MCF 10A (cell line): ENCODE results near the gene TNIK. TPM values are rescaled to one million over a fixed set of nuclear protein-coding genes. Genes with fewer than 3 reads are reported as not detected.
"Not testable (repeated sequence)": the region's sequence is repeated elsewhere in the genome, so short reads cannot be mapped to it uniquely, and the experiment has no call there.

ENCODE experiments used
- BruUV-seq: library from RNA; stranded (reverse); fragments of 400-500 nt; replicated peaks from 2 replicates; lab custom pipeline; 2021; lab: Mats Ljungman, UMichigan
- CTCF ChIA-PET: fragments of 300-600 bp; sonication (Branson Sonifier 250); formaldehyde crosslinking; extraction: SDS; loops from one replicate; lab custom pipeline; 2021; ENCODE audit warnings: antibody characterized with exemption, inconsistent platforms; lab: Yijun Ruan, JAX
- POLR2A ChIA-PET: fragments of 300-600, 350-650 bp; sonication (Branson Sonifier 250); formaldehyde crosslinking; extraction: SDS; loops from one replicate; lab custom pipeline; 2020; ENCODE audit warnings: antibody characterized with exemption, inconsistent platforms; lab: Yijun Ruan, JAX
- DNase-seq: peaks from one replicate; pipeline ENCODE4 v3.0.0-alpha.2; 2018; ENCODE audit not compliant: unreplicated experiment
- H3K27ac Mint-ChIP-seq: one replicate; pipeline ENCODE4 v1.8.0; 2022; ENCODE audit warnings: mild to moderate bottlenecking, low read depth, mixed read lengths; ENCODE audit not compliant: unreplicated experiment
- H3K27me3 Mint-ChIP-seq: one replicate; pipeline ENCODE4 v1.8.0; 2022; ENCODE audit warnings: mixed read lengths; ENCODE audit not compliant: insufficient read depth, unreplicated experiment
- H3K36me3 Mint-ChIP-seq: one replicate; pipeline ENCODE4 v1.8.0; 2022; ENCODE audit warnings: mild to moderate bottlenecking, moderate library complexity, mixed read lengths; ENCODE audit not compliant: insufficient read depth, unreplicated experiment
- H3K4me1 Mint-ChIP-seq: one replicate; pipeline ENCODE4 v1.8.0; 2022; ENCODE audit warnings: mixed read lengths; ENCODE audit not compliant: insufficient read depth, unreplicated experiment
- H3K4me3 Mint-ChIP-seq: one replicate; pipeline ENCODE4 v1.8.0; 2022; ENCODE audit warnings: mild to moderate bottlenecking, moderate library complexity, mixed read lengths; ENCODE audit not compliant: unreplicated experiment
- H3K9me3 Mint-ChIP-seq: one replicate; pipeline ENCODE4 v1.8.0; 2022; ENCODE audit warnings: mixed read lengths; ENCODE audit not compliant: unreplicated experiment
- intact Hi-C: fragments of 100-400 bp; cut with micrococcal nuclease; formaldehyde crosslinking; loops from 2 replicates; pipeline ENCODE4 v1.14.1; 2022
- total RNA-seq: library from RNA; stranded (reverse); gene quantifications from 2 replicates; pipeline ENCODE4 v1.2.3, GENCODE V29; 2022
- TF ChIP-seq, protein P1 (sequence below): fragments of 200-600 bp; IDR thresholded peaks from one replicate; pipeline ENCODE4 v1.8.0; 2022; ENCODE audit warnings: antibody characterized with exemption, mild to moderate bottlenecking; ENCODE audit not compliant: unreplicated experiment

Gene TNIK
- total RNA-seq, 1 experiment from 2014 or later: 3.4 TPM

DNA sequence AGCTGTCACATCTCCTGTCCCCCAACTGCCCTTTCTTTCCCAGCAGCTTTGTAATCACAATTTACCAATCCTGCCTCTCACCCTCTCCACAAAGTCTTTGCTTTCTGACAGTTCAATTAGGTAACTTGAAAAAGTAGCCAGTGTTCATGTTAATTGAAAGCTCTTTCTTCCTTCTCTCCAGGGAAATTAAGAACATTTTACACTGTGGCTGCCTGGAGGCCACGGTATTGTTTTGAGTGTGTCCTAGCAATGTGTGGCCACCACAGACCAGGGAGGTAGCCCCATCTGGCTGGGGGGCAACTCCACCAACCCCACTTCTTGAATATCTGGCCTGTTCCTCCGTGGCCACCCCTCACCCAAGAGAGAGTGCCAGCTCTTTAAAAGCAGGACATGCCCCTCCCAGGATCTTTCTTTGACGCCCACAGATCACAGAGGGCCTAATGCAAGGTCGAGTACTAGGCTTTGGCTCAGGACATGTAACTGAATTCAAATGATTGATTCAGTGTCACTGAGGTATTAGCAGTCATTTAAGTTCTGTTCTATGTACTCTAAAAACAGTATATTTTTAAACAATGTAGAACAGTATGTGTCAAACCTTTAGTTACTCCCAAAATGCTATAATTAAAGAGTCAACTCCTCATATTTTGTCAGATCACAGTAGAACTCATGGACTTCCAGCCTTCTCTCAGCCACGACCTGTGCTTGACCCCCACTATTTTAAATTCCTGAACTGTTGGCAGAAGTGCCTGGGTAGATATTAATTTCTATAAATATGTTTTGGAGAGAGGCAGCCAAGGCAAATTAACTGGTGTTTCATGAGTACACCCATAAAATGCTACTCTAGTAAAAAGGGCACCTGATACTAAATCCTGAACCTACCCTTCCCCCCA lies 164.5 kb downstream of the TNIK start:
- H3K4me3 Mint-ChIP-seq: no peak overlapping the region
- no peak overlapping the region for H3K27ac Mint-ChIP-seq
- H3K4me1 Mint-ChIP-seq: no peaks in the 10 kb centered on the region
- POLR2A ChIA-PET: interaction anchor here (0.6 to 1.9 kb wide), 3 partner anchors 10 to 466 kb away, joined by 3 to 5 read pairs (median 3); no protein-coding TSS in a partner anchor
- CTCF ChIA-PET: no interaction called here
- peaks cover 6% of the 10 kb centered on the region for H3K36me3 Mint-ChIP-seq
- BruUV-seq: no TSS peak
- TF ChIP-seq, protein P1, sequence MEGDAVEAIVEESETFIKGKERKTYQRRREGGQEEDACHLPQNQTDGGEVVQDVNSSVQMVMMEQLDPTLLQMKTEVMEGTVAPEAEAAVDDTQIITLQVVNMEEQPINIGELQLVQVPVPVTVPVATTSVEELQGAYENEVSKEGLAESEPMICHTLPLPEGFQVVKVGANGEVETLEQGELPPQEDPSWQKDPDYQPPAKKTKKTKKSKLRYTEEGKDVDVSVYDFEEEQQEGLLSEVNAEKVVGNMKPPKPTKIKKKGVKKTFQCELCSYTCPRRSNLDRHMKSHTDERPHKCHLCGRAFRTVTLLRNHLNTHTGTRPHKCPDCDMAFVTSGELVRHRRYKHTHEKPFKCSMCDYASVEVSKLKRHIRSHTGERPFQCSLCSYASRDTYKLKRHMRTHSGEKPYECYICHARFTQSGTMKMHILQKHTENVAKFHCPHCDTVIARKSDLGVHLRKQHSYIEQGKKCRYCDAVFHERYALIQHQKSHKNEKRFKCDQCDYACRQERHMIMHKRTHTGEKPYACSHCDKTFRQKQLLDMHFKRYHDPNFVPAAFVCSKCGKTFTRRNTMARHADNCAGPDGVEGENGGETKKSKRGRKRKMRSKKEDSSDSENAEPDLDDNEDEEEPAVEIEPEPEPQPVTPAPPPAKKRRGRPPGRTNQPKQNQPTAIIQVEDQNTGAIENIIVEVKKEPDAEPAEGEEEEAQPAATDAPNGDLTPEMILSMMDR: no peak
- H3K9me3 Mint-ChIP-seq: no peaks in the 10 kb centered on the region
- intact Hi-C loops: no loop called here
- DNase-seq: no peak
- H3K27me3 Mint-ChIP-seq: no peaks in the 10 kb centered on the region

DNA sequence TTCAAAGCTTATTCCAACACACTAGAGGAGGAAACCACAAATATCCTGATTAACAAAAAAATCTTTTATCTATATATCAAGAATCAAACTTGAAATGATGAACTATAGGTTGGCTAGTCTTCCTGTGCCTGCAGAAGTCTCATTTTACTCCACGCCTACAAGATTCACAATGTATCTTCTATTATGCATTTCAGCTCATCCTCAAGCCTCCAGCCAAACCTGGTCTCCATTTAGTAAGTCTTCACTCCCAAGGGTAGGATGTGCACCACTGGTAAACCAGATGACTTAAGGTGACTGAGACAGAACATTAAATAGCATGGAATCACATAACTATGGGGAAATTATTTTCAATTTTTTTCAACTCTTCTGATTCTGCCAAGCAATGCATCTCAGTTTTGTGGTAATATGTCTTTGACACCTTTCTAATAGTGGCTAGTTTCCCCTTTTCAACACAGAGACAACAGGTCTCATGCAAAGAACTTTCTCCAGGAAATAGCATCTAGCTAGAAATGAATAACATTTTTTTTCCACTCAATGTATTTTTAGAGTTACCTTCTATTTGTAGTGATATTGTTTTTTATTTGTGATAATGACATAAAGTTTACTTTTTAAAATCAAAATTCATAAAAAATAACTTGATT lies 166.9 kb downstream of the TNIK start:
- H3K27ac Mint-ChIP-seq: no peak overlapping the region
- no peak for DNase-seq
- no peaks in the 10 kb centered on the region for H3K36me3 Mint-ChIP-seq
- no peaks in the 10 kb centered on the region for H3K9me3 Mint-ChIP-seq
- no peaks in the 10 kb centered on the region for H3K4me1 Mint-ChIP-seq
- BruUV-seq: no TSS peak
- TF ChIP-seq, protein P1: no peak
- ChIA-PET CTCF (no interaction called here), POLR2A (no interaction called here)
- H3K27me3 Mint-ChIP-seq: no peaks in the 10 kb centered on the region
- intact Hi-C loops: no loop called here
- H3K4me3 Mint-ChIP-seq: no peak overlapping the region

DNA sequence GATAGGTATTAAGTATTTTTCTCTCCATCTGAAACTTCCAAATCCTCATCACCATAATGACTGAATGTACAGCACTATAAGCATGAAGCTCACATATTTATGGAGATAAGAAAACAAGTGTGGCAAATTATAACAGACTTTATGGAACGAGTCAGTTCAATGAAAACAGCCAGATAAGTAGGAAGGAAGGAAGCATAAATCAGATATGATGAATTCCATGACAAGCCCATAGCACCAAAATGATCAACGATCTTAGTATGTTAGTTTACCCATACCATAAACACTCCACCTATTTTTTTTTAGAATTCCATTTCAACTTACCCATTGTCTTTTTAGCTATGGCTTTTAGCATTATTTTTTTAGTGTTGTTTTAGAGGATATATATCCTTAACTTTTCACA lies 169.5 kb downstream of the TNIK start:
- no peak for DNase-seq
- H3K27ac Mint-ChIP-seq: no peak overlapping the region
- ChIA-PET POLR2A (interaction anchor here (0.8 kb wide), 1 partner anchor 19 kb away, joined by 3 read pairs; no protein-coding TSS in a partner anchor), CTCF (no interaction called here)
- no TSS peak for BruUV-seq
- no peak overlapping the region for H3K4me3 Mint-ChIP-seq
- TF ChIP-seq, protein P1: no peak
- H3K4me1 Mint-ChIP-seq: peaks cover 3% of the 10 kb centered on the region
- H3K9me3 Mint-ChIP-seq: no peaks in the 10 kb centered on the region
- intact Hi-C loops: no loop called here
- H3K36me3 Mint-ChIP-seq: no peaks in the 10 kb centered on the region
- no peaks in the 10 kb centered on the region for H3K27me3 Mint-ChIP-seq

DNA sequence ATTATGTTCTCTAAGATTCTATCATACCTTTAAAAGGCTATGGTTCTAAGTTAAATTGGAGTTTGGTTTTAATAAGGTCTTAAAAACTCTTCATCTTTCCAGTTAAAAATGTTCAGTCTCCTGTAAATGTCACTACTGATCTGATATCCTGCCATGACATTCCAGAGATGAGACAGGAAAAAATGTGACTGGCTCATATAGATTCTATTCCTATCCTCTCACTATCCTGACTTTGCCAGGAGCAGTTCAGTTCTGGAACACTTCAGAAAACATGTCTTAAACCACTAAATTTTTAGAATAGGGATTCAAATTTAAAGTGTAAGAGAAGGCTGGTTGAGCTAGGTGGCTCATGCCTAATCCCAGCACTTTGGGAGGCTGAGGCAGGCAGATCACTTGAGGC lies 170.9 kb downstream of the TNIK start:
- intact Hi-C loops: no loop called here
- Mint-ChIP-seq H3K4me3 (no peak overlapping the region), H3K27ac (no peak overlapping the region), H3K36me3 (no peaks in the 10 kb centered on the region), H3K27me3 (no peaks in the 10 kb centered on the region), H3K4me1 (peaks cover 15% of the 10 kb centered on the region), H3K9me3 (no peaks in the 10 kb centered on the region)
- DNase-seq: no peak
- POLR2A ChIA-PET: interaction anchor here (0.8 kb wide), 1 partner anchor 21 kb away, joined by 3 read pairs; no protein-coding TSS in a partner anchor
- no TSS peak for BruUV-seq
- CTCF ChIA-PET: interaction anchor here (1.3 kb wide), 1 partner anchor 102 kb away, joined by 4 read pairs; no protein-coding TSS in a partner anchor
- TF ChIP-seq, protein P1: no peak

GRCh38 chr3:171287761-171288160 lies 172.4 kb downstream of the TNIK start:
- POLR2A ChIA-PET: interaction anchor here (1.5 to 1.8 kb wide), 2 partner anchors 51 to 63 kb away, joined by 4 to 8 read pairs; no protein-coding TSS in a partner anchor
- CTCF ChIA-PET, H3K27me3 Mint-ChIP-seq, H3K4me3 Mint-ChIP-seq, BruUV-seq, H3K9me3 Mint-ChIP-seq, H3K36me3 Mint-ChIP-seq, intact Hi-C loops, DNase-seq, H3K27ac Mint-ChIP-seq: not testable (repeated sequence)
- peaks cover 22% of the 10 kb centered on the region for H3K4me1 Mint-ChIP-seq
